ENCODE data around the gene LBR. TPM values are rescaled to one million over a fixed set of nuclear protein-coding genes. Genes with fewer than 3 reads are reported as not detected.

The LBR gene
- total and polyA plus RNA-seq, 2 of the 4 experiments (the other 2 are of a cell fraction), result 21.3 to 24.9 TPM

- no peak for TF ChIP-seq MAZ (IDR thresholded peaks at IDR 0.05; ENCODE audit: borderline replicate concordance, low read depth, low read length)
Observed at GRCh38 chr1:225440380-225441221, 12.8 kb upstream of the LBR start (continued).

- H3K4me1 ChIP-seq (ENCODE audit: control insufficient read depth, insufficient read depth, low read length), result no peaks in the 10 kb centered on the region
- no peak overlapping the region for H2BK120ac ChIP-seq (ENCODE audit: low read depth, low read length)
- H3K27ac ChIP-seq (ENCODE audit: insufficient read depth, low read length), result no peak overlapping the region
- H3K56ac ChIP-seq (ENCODE audit: extremely low read depth, insufficient read depth, low read length), result no peak overlapping the region
- H2BK20ac ChIP-seq (ENCODE audit: low read depth, low read length), result no peak overlapping the region
- WGBS, 2 experiments (ENCODE audit: extremely low coverage in 2 of 2, insufficient read length in 1 of 2), result no CpG with 5 or more reads among the region's 5 CpGs
- H3K9me3 ChIP-seq (ENCODE audit: control insufficient read depth, insufficient read depth, low read length), result no peaks in the 10 kb centered on the region
- no TSS peak for BruUV-seq (replicated peaks)
- H2AK5ac ChIP-seq (ENCODE audit: low read depth, low read length), result no peak overlapping the region
- no peak overlapping the region for H3K18ac ChIP-seq (ENCODE audit: low read depth, low read length)
- ChIA-PET CTCF (no interaction called here), POLR2A (ENCODE audit: unreplicated experiment) (no interaction called here)
- no peak overlapping the region for H2BK5ac ChIP-seq (ENCODE audit: low read depth, low read length, poor library complexity, severe bottlenecking)
- in situ Hi-C loops (cut with MboI; ENCODE audit: low sequenced_read_pairs) (no loop called here), intact Hi-C loops (cut with micrococcal nuclease) (loop anchor here (5.0 kb wide), 1 partner anchor 116 kb away; no protein-coding TSS in a partner anchor), dilution Hi-C loops (cut with HindIII; ENCODE audit: low sequenced_read_pairs, unreplicated experiment) (no loop called here)
- no peak overlapping the region for H3K23ac ChIP-seq (ENCODE audit: low read depth, low read length)
- no peaks in the 10 kb centered on the region for H3K79me1 ChIP-seq (ENCODE audit: low read depth in 1 of 2, low read length in 2 of 2)
- H2BK15ac ChIP-seq (ENCODE audit: low read depth, low read length), result no peak overlapping the region
- no peak overlapping the region for H4K8ac ChIP-seq (ENCODE audit: low read depth in 2 of 2, low read length in 2 of 2)
- peak; percentile 85 for ATAC-seq (ENCODE audit: low read depth)
- H3K27me3 ChIP-seq (ENCODE audit: control insufficient read depth, insufficient read depth, low read length), result peaks cover 5% of the 10 kb centered on the region; the same call in 1 of the 2 replicates
- H4K20me1 ChIP-seq (ENCODE audit: insufficient read depth, low read length), result no peaks in the 10 kb centered on the region
- no peak overlapping the region for H3K9ac ChIP-seq (ENCODE audit: low read depth, low read length)
- DNase-seq, result peak; percentile 45
- no peak overlapping the region for H2AK9ac ChIP-seq (replicated peaks; ENCODE audit: low read depth, low read length, poor library complexity)
- no peak overlapping the region for H4K5ac ChIP-seq (ENCODE audit: low read depth, low read length)
- no peak overlapping the region for H2AFZ ChIP-seq (replicated peaks; ENCODE audit: low read length, poor library complexity)
- H3K4ac ChIP-seq (ENCODE audit: low read depth, low read length), result no peak overlapping the region; the same call in 1 of the 2 replicates
- no peak overlapping the region for H3K14ac ChIP-seq (replicated peaks; ENCODE audit: low read depth, low read length)
- H3K9me1 ChIP-seq (ENCODE audit: insufficient read depth, low read length), result no peaks in the 10 kb centered on the region
- H4K91ac ChIP-seq (ENCODE audit: insufficient read depth, low read depth, low read length), result no peak overlapping the region
- H3K4me2 ChIP-seq (ENCODE audit: low read depth, low read length), result no peak overlapping the region
- no peaks in the 10 kb centered on the region for H3K36me3 ChIP-seq (ENCODE audit: control insufficient read depth, insufficient read depth, low read length)
- H3K4me3 ChIP-seq (ENCODE audit: insufficient read depth, low read depth, low read length), result no peak overlapping the region
- TF ChIP-seq CHD1 (IDR thresholded peaks at IDR 0.05; ENCODE audit: low read depth, low read length) (no peak), RCOR1 (IDR thresholded peaks at IDR 0.05; ENCODE audit: insufficient replicate concordance, low read length) (no peak), ELK1 (IDR thresholded peaks at IDR 0.05; ENCODE audit: borderline replicate concordance, low read depth, low read length) (no peak), MAFK (IDR thresholded peaks at IDR 0.05; ENCODE audit: low read depth, low read length) (no peak), CTCF (conservative IDR thresholded peaks at IDR 0.05; ENCODE audit: low read depth, low read length) (peak; percentile 55), FOS (IDR thresholded peaks at IDR 0.05; ENCODE audit: low read depth, low read length) (no peak), RFX5 (IDR thresholded peaks at IDR 0.05; ENCODE audit: low read depth, low read length) (no peak), BHLHE40 (IDR thresholded peaks at IDR 0.05; ENCODE audit: low read depth, low read length) (no peak), SMC3 (IDR thresholded peaks at IDR 0.05; ENCODE audit: low read depth, low read length) (peak; percentile 52), RAD21 (IDR thresholded peaks at IDR 0.05; ENCODE audit: low read length) (peak; percentile 46)
Observed at GRCh38 chr1:225437710-225438437, 10.0 kb upstream of the LBR start.

Measured in IMR-90 (cell line).